ENCODE measurements around the gene NRG3.

DNA sequence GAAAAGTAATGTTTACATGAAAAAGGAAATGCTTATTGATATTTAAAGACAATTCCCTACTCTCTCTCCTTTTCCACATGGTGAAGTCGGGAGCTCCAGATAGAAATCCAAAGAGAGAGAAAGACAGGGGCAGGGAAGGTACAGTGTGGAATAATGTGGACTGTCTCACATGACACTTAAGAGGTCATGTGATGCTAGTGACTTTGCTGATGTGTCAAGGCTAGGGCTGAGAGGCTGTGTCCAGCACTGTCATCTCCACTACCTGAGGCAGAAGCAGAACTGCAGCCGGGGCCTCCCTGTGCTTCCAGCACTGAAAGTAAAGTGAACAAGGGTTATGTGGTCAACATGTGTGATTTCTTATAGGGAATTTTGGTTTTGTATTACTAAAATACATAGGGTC, 26.0 kb downstream of the NRG3 start:
- TF ChIP-seq ZNF274 (IDR thresholded peaks at IDR 0.05; ENCODE audit: low read depth, low read length): no peak
- TF ChIP-seq YY1 (IDR thresholded peaks at IDR 0.05; ENCODE audit: insufficient read depth, insufficient read length): no peak
- no peak for TF ChIP-seq SUZ12 (IDR thresholded peaks at IDR 0.05; ENCODE audit: extremely low read depth, insufficient read depth, insufficient read length)

Data from NT2/D1 (cell line).